DMS153 treated with DMSO at 0.1 percent for 48 hours (cell line): Measurements from ENCODE around the gene BCL2.
A peak's percentile ranks its signal among the peaks of the same experiment; 100 is the strongest.

Source experiments
- DNase-seq: peaks from one replicate; lab custom pipeline; 2025; ENCODE audit not compliant: unreplicated experiment; lab: John Stamatoyannopoulos, UW

BCL2 gene

GRCh38 chr18:63161761-63162195 lies 157.8 kb downstream of the BCL2 start:
- DNase-seq, result peak; percentile 49

GRCh38 chr18:63161032-63161760 lies 158.4 kb downstream of the BCL2 start:
- DNase-seq, result no peak

GRCh38 chr18:63160172-63160995 lies 159.2 kb downstream of the BCL2 start:
- no peak for DNase-seq

- DNase-seq, result no peak
These were observed 160.0 kb downstream of the BCL2 start for GRCh38 chr18:63159590-63159989.

- no peak for DNase-seq
These were observed 160.8 kb downstream of the BCL2 start for GRCh38 chr18:63158676-63159291.

GRCh38 chr18:63158012-63158631 lies 161.4 kb downstream of the BCL2 start:
- DNase-seq, result no peak

- DNase-seq, result peak; percentile 26
These were observed 162.1 kb downstream of the BCL2 start for GRCh38 chr18:63157293-63158011.

- no peak for DNase-seq
These were observed 163.4 kb downstream of the BCL2 start for GRCh38 chr18:63155910-63156773.

GRCh38 chr18:63155169-63155852 lies 164.3 kb downstream of the BCL2 start:
- DNase-seq, result peak; percentile 96

GRCh38 chr18:63154350-63155152 lies 165.0 kb downstream of the BCL2 start:
- no peak for DNase-seq

- DNase-seq, result no peak
These were observed 166.8 kb downstream of the BCL2 start for GRCh38 chr18:63152791-63153190.

GRCh38 chr18:63152096-63152495 lies 167.5 kb downstream of the BCL2 start:
- no peak for DNase-seq

GRCh38 chr18:63151539-63151938 lies 168.0 kb downstream of the BCL2 start:
- no peak for DNase-seq

- DNase-seq, result no peak
These were observed 168.6 kb downstream of the BCL2 start for GRCh38 chr18:63150942-63151421.

GRCh38 chr18:63150326-63150725 lies 169.2 kb downstream of the BCL2 start:
- DNase-seq, result no peak

- DNase-seq, result peak; percentile 24
These were observed 170.3 kb downstream of the BCL2 start for GRCh38 chr18:63149302-63149587.

GRCh38 chr18:63148449-63149301 lies 170.9 kb downstream of the BCL2 start:
- peak; percentile 57 for DNase-seq

GRCh38 chr18:63147973-63148372 lies 171.6 kb downstream of the BCL2 start:
- no peak for DNase-seq
